Mucosa of descending colon (tissue), 3 donors: ENCODE data around the gene LTBP3. TPM values are rescaled to one million over a fixed set of nuclear protein-coding genes. Genes with fewer than 3 reads are reported as not detected.

ENCODE experiments used
- ATAC-seq: fragments of 200-7000 bp; cut with Tn5 transposase; one replicate; pipeline ENCODE4 v1.9.1; 2020; ENCODE audit warnings: mild to moderate bottlenecking, moderate library complexity
- DNase-seq, 3 donors: peaks; one replicate each; pipeline ENCODE4 v3.0.0-alpha.2; 2020
- H3K36me3 ChIP-seq: fragments of 200-600 bp; one replicate; pipeline ENCODE4 v1.8.0; 2021; ENCODE audit warnings: low read depth, mild to moderate bottlenecking
- H3K4me1 ChIP-seq: fragments of 200-600 bp; one replicate; pipeline ENCODE4 v1.8.0; 2021; ENCODE audit warnings: low read depth, mild to moderate bottlenecking
- H3K4me3 ChIP-seq: fragments of 200-600 bp; one replicate; pipeline ENCODE4 v1.8.0; 2021; ENCODE audit warnings: mild to moderate bottlenecking
- H3K9me3 ChIP-seq: fragments of 200-600 bp; one replicate; pipeline ENCODE4 v1.8.0; 2021; ENCODE audit warnings: mild to moderate bottlenecking
- intact Hi-C, 2 donors: fragments of 100-400 bp; cut with DNase I in 1 of 2; cut with micrococcal nuclease in 1 of 2; formaldehyde crosslinking; loops; one replicate each; pipeline versions ENCODE4 v1.11.0 to v1.11.1; 2022; cut with DNase I, micrococcal nuclease
- total RNA-seq, 3 donors: library from RNA; stranded (reverse); fragmentation: NEBNext Ultra II Directional in 2 of 3; extraction: Animal tissue kit (Norgen Biotek cat#: 25700) in 2 of 3; gene quantifications; one replicate each; pipeline versions ENCODE4 v1.2.1 to v1.2.4, GENCODE V29; 2021 to 2023
- TF ChIP-seq, protein P1 (sequence below): fragments of 200-600 bp; IDR thresholded peaks from one replicate; pipeline ENCODE4 v1.8.0; 2022; ENCODE audit warnings: antibody characterized with exemption, mild to moderate bottlenecking
- donor health status: DM: no; HTN: no; CAD: no; lungs with moderate emphysema.
- donor health status: DM: no; HTN: no; CAD: no.
- donor health status: DM: no; HTN: yes; CAD: no.

Gene LTBP3
- total RNA-seq, 3 donors from 2014 or later = 22.6 to 133 (median 36.7) TPM

DNA sequence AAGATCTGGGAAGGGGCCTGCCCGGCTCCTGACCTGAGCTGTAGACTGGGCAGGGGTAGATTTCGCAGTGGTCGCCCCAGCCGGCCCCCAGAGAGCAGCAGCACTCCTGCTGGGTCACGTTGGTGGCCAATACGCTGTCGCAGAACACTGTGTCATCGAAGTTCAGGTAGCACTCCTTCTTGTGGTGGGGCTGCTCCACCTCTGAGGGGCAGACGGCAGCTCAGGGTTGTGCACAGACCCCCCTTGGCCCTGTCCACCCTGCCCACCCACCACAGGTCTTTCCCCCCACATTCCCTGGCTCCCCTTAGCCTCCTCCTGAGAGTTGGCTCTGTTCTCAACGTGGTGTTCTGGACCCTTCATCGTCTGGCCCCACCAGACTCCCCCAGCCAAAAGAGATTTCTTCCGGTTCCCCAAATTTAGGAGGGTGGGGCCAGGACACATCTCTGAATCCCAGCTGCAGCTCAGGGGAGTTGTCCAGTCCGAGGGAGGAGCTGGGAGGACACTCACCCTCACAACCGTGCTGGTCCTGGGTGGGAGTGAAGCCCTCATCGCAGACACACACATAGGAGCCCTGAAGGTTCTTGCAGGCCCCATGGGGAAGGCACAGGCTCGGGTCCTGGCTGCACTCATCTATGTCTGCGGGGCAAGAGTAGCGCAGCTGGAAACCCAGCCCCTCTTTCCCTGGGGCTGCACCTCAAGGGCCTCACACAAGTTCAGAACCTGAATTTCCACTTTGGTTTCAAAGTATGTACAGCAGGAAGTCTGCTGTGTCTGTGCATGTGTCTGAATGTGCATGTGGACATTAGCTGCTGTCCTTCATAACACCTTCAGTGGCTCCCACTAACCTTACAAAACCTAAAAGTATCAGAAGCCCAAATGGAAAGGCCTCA is 16.8 kb downstream of the LTBP3 start:
- TF ChIP-seq, protein P1, sequence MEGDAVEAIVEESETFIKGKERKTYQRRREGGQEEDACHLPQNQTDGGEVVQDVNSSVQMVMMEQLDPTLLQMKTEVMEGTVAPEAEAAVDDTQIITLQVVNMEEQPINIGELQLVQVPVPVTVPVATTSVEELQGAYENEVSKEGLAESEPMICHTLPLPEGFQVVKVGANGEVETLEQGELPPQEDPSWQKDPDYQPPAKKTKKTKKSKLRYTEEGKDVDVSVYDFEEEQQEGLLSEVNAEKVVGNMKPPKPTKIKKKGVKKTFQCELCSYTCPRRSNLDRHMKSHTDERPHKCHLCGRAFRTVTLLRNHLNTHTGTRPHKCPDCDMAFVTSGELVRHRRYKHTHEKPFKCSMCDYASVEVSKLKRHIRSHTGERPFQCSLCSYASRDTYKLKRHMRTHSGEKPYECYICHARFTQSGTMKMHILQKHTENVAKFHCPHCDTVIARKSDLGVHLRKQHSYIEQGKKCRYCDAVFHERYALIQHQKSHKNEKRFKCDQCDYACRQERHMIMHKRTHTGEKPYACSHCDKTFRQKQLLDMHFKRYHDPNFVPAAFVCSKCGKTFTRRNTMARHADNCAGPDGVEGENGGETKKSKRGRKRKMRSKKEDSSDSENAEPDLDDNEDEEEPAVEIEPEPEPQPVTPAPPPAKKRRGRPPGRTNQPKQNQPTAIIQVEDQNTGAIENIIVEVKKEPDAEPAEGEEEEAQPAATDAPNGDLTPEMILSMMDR = no peak
- no peak for ATAC-seq
- no peak overlapping the region for H3K4me3 ChIP-seq
- H3K36me3 ChIP-seq = no peaks in the 10 kb centered on the region
- H3K4me1 ChIP-seq = peaks cover 21% of the 10 kb centered on the region
- H3K9me3 ChIP-seq = no peaks in the 10 kb centered on the region
- intact Hi-C loops = no loop called here
- DNase-seq = no peak

DNA sequence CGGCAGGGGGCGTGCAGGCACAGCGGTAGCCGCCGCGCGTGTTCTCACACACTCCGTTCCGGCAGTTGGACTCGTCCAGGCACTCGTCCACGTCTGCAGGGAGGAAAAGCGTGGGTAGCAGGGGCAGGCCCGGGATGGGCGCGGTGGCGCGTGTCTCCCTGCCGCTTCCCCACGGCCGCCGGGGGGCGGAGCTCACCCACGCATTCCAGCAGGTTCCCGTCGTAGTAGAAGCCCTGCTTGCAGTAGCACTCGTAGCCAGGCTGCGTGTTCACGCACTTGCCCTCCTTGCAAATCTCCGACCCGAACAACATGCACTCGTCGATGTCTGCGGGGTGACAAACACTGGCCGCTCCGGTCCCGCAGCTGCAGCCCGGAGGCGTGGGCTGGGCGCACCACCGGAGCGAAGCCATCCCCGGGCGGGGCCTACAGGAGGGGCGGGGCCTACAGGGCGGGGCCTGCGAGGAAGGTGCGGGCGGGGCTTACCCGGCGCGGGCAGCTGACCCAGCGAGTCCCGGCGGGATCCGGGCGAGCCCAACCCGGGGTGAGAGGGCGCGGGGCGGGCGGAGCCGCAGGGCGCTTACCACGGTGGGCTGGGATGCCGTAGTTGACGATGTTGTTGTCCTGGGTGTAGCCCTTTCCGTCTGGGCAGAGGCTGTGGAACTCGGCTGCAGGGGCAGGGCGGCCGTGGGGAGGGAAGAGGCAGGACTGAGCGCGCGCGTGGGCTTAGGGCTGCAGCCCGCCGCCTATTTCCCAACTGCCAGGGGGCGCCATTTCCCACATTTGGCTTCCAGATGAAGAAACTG is 17.7 kb downstream of the LTBP3 start:
- Histone ChIP-seq H3K36me3 (no peaks in the 10 kb centered on the region), H3K4me1 (peaks cover 17% of the 10 kb centered on the region), H3K9me3 (no peaks in the 10 kb centered on the region), H3K4me3 (peak overlapping the region; percentile 30)
- DNase-seq (peak; percentile 96 to 97 (median 96)), ATAC-seq (peak; percentile 93)
- TF ChIP-seq, protein P1 = peak; percentile 42
- intact Hi-C loops = no loop called here

DNA sequence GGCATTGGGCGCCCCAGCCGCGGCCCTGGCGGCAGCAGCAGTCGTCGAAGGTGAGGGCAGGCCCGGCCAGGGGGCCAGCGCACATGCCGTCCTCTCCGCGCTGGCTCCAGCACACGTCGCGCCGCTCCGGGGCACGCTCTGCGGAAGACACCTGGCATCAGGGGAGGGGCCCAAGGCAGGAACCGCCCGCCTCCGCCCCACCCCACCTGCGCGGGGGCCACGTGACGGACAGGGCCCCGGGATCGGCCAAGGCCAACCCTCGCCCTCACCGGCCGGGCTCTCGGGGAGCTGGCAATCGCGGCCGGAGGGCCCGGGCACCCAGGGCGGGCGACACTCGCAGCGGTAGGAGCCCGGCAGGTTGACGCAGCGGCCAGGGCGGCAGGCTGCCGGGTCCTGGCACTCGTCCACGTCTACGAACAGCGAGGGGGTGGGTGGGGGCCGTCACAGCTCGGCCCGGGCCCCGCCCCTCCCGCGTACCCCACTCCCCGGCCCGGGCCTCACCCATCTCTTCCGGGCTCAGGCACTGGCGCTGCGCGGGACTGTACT is 18.3 kb downstream of the LTBP3 start:
- TF ChIP-seq, protein P1 = peak; percentile 26
- H3K9me3 ChIP-seq = no peaks in the 10 kb centered on the region
- peaks cover 17% of the 10 kb centered on the region for H3K4me1 ChIP-seq
- DNase-seq (peak; percentile 86 to 92 (median 90)), ATAC-seq (peak; percentile 73)
- intact Hi-C loops = loop anchor here in 1 of 2 donors (10.0 kb wide), 1 partner anchor 55 kb away; the partner anchor contains the start of gene KCNK7
- no peaks in the 10 kb centered on the region for H3K36me3 ChIP-seq
- peak overlapping the region; percentile 30 for H3K4me3 ChIP-seq

DNA sequence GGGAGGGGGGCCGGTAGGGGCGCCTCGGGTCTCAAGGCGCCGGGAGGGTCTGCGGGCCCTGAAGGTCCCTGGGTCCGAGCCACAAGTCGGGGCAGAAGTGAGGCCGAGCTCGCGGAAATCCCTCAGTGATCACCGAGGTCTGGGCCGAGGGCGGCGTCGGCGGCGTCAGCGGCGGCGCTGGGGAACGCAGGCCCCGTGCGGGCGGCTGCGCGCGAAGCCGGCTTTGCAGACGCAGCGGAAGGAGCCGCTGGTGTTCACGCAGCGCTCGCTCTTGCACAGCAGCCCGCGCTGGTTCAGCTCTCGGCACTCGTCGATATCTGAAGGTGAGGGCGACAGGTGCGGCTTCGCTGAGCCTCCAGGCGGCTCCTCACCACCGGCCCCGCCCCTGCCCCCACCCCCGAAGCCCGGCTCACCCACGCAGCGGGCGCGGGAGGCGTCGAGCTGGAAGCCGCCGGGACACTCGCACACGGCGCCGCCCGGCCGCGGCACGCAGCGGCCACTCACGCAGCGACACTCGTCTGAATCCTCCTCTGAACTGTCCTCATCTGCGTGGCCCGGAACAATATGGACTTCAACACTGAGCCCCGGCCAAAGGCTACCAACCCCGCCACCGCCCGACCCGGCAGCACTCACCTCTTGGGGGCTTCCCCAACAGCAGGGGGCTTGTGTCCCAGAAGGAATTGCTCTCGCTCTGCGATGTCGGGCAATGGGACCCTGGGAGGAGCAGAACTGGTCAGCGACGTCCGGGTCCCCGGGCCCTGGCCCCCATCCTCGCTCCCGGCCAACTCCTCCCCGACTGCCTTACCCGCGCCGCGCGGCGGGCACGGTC is 19.0 kb downstream of the LTBP3 start:
- no peaks in the 10 kb centered on the region for H3K36me3 ChIP-seq
- no peaks in the 10 kb centered on the region for H3K9me3 ChIP-seq
- H3K4me3 ChIP-seq = no peak overlapping the region
- DNase-seq = peak in 1 of 3 donors; percentile 62
- intact Hi-C loops = loop anchor here in 1 of 2 donors (10.0 kb wide), 1 partner anchor 56 kb away; the partner anchor contains the start of gene KCNK7
- peaks cover 17% of the 10 kb centered on the region for H3K4me1 ChIP-seq
- TF ChIP-seq, protein P1 = no peak
- no peak for ATAC-seq
